Lung (tissue), 12 donors: ENCODE results near the gene GRID1. TPM values are rescaled to one million over a fixed set of nuclear protein-coding genes. Genes with fewer than 3 reads are reported as not detected.

Experiments used
- ATAC-seq: fragments of 200-7000 bp; cut with Tn5 transposase; one replicate; pipeline ENCODE4 v1.9.1; 2020; ENCODE audit warnings: moderate number of reproducible peaks; ENCODE audit not compliant: insufficient read depth, low FRiP score
- DNase-seq, 3 donors: peaks; one replicate each; pipeline ENCODE4 v3.0.0-alpha.2; 2013 to 2017
- H3K27ac ChIP-seq, 2 donors: one replicate each; pipeline ENCODE4 v1.5.1; 2013; ENCODE audit warnings: mild to moderate bottlenecking in 2 of 2, moderate library complexity in 2 of 2, control low read depth in 1 of 2, inconsistent platforms in 1 of 2, low read depth in 1 of 2, low read length in 1 of 2
- H3K27me3 ChIP-seq, 3 donors: one replicate each; pipeline ENCODE4 v1.5.1; 2013; ENCODE audit warnings: low read length in 2 of 3; ENCODE audit not compliant: control insufficient read depth in 3 of 3, insufficient read depth in 3 of 3
- H3K36me3 ChIP-seq, 4 donors: one replicate each; pipeline ENCODE4 v1.5.1; 2013; ENCODE audit warnings: low read length in 4 of 4, mild to moderate bottlenecking in 1 of 4, moderate library complexity in 1 of 4; ENCODE audit not compliant: control insufficient read depth in 4 of 4, insufficient read depth in 4 of 4
- H3K4me1 ChIP-seq, 5 donors: one replicate each; pipeline ENCODE4 v1.5.1; 2013; ENCODE audit warnings: low read length in 5 of 5, mild to moderate bottlenecking in 2 of 5, moderate library complexity in 1 of 5; ENCODE audit not compliant: control insufficient read depth in 5 of 5, insufficient read depth in 5 of 5
- H3K4me3 ChIP-seq: one replicate; pipeline ENCODE4 v1.5.1; 2013; ENCODE audit warnings: mild to moderate bottlenecking, control low read depth, moderate library complexity
- H3K9ac ChIP-seq, 2 donors: one replicate each; pipeline ENCODE4 v1.5.1; 2013; ENCODE audit warnings: low read length in 2 of 2, control low read depth in 1 of 2; ENCODE audit not compliant: insufficient read depth in 1 of 2
- H3K9me3 ChIP-seq, 4 donors: one replicate each; pipeline ENCODE4 v1.5.1; 2013; ENCODE audit warnings: low read length in 3 of 4, mild to moderate bottlenecking in 1 of 4, moderate library complexity in 1 of 4; ENCODE audit not compliant: control insufficient read depth in 4 of 4, insufficient read depth in 3 of 4
- WGBS, 2 donors: extraction: QIAGEN DNeasy Blood & Tissue Kit; methylation state at CpG; one replicate each; pipeline ENCODE4 v1.1.7; 2013; 5-methylcytosine and 5-hydroxymethylcytosine counted together
- polyA plus RNA-seq, 2 donors: library from polyadenylated mRNA; stranded (reverse); fragments of 200-250 nt; gene quantifications; one replicate each; pipeline ENCODE4 v1.2.1, GENCODE V29; 2013
- total RNA-seq, 2 donors: library from RNA; depleted of rRNA in 1 of 2; stranded (reverse); fragments of >200 nt in 1 of 2; gene quantifications; one replicate each; pipeline ENCODE4 v1.2.1, GENCODE V29; 2014 to 2021
- TF ChIP-seq, protein P1 (sequence below): IDR thresholded peaks from 2 replicates; pipeline ENCODE4 v1.5.1; 2012; ENCODE audit warnings: mild to moderate bottlenecking; ENCODE audit errors: control extremely low read depth, extremely low read depth
- donor health status: control.
- donor health status: control.
- donor health status: Bipolar disorder and iron deficiency.
- donor health status: healthy.
- donor health status: DM: yes; HTN: yes; CAD: no.

The GRID1 gene
- total and polyA plus RNA-seq, 4 donors: 1.1 to 3.6 (median 2.2) TPM

DNA sequence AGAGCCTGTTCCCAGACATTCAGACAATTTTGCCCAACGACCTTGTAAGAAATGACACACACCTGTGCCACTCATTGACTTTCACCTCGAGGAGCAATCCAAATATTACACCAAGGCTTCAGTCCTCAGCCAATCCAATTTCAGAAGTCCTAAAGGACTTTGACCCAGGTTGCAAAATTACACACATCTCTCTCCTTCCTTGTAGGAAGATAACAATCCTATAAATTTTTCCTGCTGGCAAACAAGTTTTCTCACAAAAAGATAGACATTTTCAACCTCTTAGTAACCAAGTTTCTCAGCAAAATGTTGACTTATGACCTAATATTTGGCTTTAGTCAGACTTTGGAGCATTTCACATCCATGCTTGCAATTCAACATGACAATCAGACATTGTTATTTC lies 745.0 kb downstream of the GRID1 start:
- no peak for ATAC-seq
- 41 to 68% methylated on average over 2 of the region's 2 CpGs for WGBS, 2 donors
- H3K36me3 ChIP-seq: no peaks in the 10 kb centered on the region

DNA sequence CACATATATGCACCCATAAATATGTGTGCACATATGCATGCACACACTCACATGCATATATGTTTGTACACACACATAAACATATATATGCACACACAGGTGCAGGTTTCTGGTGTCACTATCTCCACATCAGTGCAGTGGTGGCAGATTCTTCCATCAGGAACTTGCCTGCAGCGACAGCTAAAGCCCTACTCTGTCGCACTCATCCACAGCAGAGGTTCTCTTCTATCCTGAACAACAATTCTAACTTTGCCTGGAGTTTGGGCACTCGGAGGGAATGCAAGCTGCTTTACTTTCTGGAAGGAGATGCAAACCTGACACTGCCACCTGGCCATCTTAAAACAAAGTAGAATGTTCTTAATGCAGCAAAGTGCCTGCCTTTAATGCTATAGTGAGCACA lies 745.8 kb downstream of the GRID1 start:
- no peak overlapping the region for H3K4me3 ChIP-seq
- 84 to 91% methylated on average over 3 of the region's 3 CpGs for WGBS, 2 donors
- H3K9me3 ChIP-seq: peaks cover 0 to 2% (median 0%) of the 10 kb centered on the region in 4 donors
- no peaks in the 10 kb centered on the region for H3K36me3 ChIP-seq
- H3K27me3 ChIP-seq: no peaks in the 10 kb centered on the region
- H3K9ac ChIP-seq: no peak overlapping the region
- no peaks in the 10 kb centered on the region for H3K4me1 ChIP-seq
- DNase-seq (no peak), ATAC-seq (no peak)
- TF ChIP-seq, protein P1, sequence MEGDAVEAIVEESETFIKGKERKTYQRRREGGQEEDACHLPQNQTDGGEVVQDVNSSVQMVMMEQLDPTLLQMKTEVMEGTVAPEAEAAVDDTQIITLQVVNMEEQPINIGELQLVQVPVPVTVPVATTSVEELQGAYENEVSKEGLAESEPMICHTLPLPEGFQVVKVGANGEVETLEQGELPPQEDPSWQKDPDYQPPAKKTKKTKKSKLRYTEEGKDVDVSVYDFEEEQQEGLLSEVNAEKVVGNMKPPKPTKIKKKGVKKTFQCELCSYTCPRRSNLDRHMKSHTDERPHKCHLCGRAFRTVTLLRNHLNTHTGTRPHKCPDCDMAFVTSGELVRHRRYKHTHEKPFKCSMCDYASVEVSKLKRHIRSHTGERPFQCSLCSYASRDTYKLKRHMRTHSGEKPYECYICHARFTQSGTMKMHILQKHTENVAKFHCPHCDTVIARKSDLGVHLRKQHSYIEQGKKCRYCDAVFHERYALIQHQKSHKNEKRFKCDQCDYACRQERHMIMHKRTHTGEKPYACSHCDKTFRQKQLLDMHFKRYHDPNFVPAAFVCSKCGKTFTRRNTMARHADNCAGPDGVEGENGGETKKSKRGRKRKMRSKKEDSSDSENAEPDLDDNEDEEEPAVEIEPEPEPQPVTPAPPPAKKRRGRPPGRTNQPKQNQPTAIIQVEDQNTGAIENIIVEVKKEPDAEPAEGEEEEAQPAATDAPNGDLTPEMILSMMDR: no peak
- no peak overlapping the region for H3K27ac ChIP-seq

More for the DNA sequence above, 745.0 kb downstream of the GRID1 start:
- TF ChIP-seq, protein P1: no peak
- peaks cover 0 to 2% (median 0%) of the 10 kb centered on the region in 4 donors for H3K9me3 ChIP-seq
- H3K27ac ChIP-seq: no peak overlapping the region
- H3K4me3 ChIP-seq: no peak overlapping the region
- no peak for DNase-seq
- H3K27me3 ChIP-seq: no peaks in the 10 kb centered on the region
- no peaks in the 10 kb centered on the region for H3K4me1 ChIP-seq
- no peak overlapping the region for H3K9ac ChIP-seq

DNA sequence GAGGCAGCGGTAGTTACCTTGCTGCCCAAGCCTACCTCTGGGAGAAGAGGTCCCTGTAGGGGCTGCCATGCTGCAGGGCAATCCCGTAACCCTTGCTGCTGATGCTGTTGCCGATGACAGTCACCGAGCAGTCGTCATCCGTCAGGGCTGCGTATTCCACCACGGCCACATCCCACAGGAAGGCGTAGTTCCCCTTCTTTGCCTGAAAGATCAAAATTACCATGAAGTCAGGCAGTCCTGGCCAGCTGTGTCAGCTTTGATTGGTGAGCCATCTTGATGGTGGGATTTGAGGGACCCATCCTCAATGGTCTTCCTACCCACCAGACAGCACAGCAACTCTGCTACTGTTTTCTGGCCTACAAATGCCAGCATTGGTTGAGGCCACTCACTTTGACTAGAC lies 746.8 kb downstream of the GRID1 start:
- Histone ChIP-seq H3K4me1 (no peaks in the 10 kb centered on the region), H3K27me3 (no peaks in the 10 kb centered on the region), H3K27ac (no peak overlapping the region), H3K36me3 (no peaks in the 10 kb centered on the region), H3K9me3 (peaks cover 0 to 2% (median 0%) of the 10 kb centered on the region in 4 donors), H3K9ac (no peak overlapping the region), H3K4me3 (no peak overlapping the region)
- TF ChIP-seq, protein P1: no peak
- ATAC-seq (no peak), DNase-seq (no peak)
- WGBS, 2 donors: 89 to 95% methylated on average over 9 of the region's 9 CpGs

DNA sequence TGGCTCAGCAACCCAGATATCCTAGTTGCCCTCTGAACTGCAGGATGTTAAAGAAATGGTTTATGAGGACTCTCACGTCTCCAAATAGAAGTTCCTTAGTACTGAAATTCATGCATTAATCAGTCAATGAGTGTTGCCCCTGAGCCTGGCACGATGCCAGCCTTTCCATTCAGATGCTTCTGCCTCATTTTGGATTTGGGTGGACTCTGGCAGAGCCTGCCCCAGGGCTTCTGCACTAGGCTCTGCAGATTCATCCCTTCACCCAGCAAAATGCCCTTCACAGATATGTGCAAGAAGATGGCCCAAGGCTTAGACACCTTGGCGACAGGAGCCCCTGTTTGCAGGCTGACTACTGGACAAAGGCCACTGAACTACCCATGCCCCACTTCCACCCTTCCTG lies 747.8 kb downstream of the GRID1 start:
- no peaks in the 10 kb centered on the region for H3K4me1 ChIP-seq
- peak in 1 of 3 donors; percentile 6 for DNase-seq
- no peak overlapping the region for H3K4me3 ChIP-seq
- H3K36me3 ChIP-seq: no peaks in the 10 kb centered on the region
- WGBS, 2 donors: 76 to 77% methylated on average over 3 of the region's 3 CpGs
- no peaks in the 10 kb centered on the region for H3K27me3 ChIP-seq
- peaks cover 0 to 2% (median 0%) of the 10 kb centered on the region in 4 donors for H3K9me3 ChIP-seq
- H3K9ac ChIP-seq: no peak overlapping the region
- TF ChIP-seq, protein P1: no peak
- ATAC-seq: no peak
- H3K27ac ChIP-seq: no peak overlapping the region
